Measurements from ENCODE around the gene NELL1.
A peak's percentile ranks its signal among the peaks of the same experiment; 100 is the strongest.

The NELL1 gene

DNA sequence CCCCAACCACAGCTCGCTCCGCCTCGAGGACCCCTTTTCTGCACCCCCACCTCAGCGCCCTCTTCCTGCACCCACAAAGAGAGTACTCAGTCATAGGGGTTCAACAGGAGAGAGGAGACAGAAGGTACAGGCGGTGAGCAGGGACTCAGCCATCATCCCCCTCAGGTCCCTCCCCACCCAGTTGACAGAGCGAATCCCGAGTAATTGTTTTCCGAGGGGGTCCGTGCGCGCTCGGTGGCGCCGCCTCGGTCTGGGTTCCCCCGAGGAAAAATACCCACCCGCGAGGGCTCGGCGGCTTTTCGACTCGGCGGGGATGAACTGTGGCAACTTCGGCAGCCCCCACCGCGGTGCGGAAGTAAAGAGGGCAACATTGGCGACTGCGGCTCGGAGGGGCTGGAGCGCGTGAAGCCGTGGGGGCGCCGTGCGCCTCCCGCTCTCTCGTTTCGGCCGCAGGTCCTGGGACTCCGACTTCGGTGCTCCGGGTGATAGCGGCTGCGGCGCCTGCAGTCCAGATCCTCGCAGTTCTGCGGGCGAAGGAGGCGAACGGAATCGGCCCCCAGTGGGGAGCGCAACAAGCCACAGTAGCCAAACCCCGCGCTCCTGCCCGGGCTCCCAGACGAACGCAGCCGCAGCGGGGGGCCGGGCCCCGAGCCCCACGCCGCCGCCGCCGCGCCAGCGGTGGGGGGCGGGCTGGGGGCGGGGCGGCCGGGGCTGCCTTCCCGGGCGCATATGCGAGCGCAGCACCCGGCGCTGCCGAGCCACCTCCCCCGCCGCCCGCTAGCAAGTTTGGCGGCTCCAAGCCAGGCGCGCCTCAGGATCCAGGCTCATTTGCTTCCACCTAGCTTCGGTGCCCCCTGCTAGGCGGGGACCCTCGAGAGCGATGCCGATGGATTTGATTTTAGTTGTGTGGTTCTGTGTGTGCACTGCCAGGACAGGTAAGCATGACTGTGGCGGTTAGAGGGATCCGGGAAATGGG is at the start of gene NELL1:
Gene NELL1 (plus strand): TSS at position 743 of the 976 bp plus-strand sequence.
- DNase-seq (ENCODE audit: low read depth) = no peak

DNA sequence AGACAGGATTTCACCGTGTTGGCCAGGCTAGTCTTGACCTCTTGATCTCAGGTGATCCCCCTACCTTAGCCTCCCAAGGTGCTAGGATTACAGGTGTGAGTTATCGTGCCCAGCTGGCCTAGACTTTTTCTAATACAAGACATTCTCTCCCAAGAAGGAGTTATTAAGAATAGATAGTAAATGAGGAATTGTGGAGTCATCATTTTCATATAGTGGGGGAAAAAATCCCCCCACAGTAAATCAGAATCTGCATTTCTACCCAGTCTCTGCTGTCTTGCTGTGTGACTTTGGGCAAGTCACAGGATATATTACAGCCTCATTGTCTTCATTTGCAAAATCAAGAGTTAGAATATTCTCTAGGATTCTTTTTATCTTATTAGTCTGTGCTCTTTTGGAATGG is 48.4 kb upstream of the NELL1 start:
- no peak for DNase-seq (ENCODE audit: low read depth)

DNA sequence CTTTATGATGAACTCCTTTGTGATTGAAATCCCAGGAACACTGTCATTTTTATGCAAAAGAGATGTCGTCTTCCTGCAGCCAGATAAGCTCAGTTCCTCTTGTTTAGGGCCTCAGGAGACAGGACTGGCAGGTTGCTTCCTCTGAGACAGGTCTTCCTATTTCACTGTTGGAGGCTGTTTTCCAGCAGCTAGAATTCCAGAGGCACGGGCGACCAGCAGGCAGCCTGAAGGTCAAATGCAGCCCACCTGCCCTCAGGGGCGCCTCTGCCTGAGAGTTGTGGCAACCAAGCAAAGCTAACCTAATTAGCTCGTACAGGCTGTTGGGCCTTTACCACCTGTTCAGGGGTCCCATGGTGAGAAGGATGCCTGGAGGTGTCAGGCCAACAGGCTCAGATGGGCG is 47.7 kb upstream of the NELL1 start:
- DNase-seq (ENCODE audit: low read depth) = no peak

DNA sequence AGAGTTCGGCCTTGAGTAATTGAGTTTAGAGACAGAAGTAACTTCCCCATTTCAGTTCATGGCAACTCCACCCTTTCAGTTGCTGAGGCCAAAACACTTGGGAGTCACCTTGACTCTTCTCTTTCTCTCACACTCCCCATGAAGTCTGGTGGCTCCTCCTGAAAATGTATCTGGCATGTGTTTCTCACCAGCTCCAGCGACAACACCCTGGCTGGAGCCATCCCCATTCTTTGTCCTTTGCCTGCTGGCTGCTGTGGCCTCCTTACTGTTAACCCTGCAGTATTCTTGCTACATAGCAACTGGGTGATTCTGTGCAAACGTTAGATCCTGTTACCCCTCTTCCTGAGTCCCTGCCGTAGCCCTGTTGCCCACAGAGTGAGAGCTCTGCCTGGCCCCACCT is 46.1 kb upstream of the NELL1 start:
- DNase-seq (ENCODE audit: low read depth) = no peak

DNA sequence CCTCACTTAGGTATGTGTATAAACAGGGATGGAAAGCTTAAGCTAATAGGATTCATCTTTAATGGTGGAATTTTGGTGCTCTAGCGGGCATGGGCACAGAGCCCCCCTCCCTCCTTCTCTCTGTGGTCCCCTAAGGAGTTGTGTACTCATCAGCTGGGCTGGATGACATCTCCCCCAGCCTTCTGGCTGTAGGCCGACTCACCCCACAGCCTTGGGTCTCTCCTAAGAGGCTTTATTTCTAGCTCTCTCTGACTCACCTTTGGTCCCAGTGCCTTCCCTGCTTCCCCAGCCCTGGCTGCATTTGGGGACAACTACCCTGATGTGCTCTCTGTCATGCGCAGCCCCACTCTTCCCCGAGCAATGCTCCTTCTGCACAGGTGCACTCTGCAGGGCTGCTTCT is 43.1 kb upstream of the NELL1 start:
- DNase-seq (ENCODE audit: low read depth) = no peak

DNA sequence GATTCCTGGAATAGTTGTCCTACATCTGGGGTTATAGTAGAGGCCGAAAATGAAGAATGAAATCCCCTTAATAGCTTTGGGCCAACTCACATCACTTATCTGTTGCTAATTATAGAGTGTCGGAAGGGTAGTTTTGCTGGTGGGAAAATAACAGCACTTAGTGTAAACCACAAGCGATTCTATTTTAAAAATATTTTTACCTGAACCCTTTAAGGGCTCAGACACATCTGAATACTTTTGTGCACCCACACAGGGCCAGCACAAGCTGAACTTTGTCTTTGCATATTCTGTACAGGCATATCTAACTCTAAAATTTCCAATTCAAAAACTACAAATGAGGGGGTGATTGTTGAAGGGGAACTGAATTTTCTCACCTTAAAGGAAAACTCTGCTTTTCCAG is 42.4 kb upstream of the NELL1 start:
- no peak for DNase-seq (ENCODE audit: low read depth)

DNA sequence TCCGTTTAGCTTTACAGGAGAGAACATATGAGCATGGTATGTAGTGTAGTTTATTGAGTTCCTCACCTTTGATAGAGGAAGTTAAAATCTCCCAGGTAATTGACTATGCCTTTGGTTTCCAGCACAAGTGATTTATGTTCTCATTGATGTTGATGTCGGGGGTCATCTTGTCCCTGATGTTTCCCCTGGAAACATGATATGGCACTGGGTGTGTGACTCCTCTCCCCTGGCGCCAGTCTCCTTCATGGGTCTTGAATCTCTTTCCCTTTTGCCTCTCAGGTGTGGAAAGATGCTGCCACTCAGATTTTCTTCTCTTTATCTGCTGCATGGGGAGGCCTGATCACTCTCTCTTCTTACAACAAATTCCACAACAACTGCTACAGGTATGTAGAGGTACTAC is 41.7 kb upstream of the NELL1 start:
- no peak for DNase-seq (ENCODE audit: low read depth)

DNA sequence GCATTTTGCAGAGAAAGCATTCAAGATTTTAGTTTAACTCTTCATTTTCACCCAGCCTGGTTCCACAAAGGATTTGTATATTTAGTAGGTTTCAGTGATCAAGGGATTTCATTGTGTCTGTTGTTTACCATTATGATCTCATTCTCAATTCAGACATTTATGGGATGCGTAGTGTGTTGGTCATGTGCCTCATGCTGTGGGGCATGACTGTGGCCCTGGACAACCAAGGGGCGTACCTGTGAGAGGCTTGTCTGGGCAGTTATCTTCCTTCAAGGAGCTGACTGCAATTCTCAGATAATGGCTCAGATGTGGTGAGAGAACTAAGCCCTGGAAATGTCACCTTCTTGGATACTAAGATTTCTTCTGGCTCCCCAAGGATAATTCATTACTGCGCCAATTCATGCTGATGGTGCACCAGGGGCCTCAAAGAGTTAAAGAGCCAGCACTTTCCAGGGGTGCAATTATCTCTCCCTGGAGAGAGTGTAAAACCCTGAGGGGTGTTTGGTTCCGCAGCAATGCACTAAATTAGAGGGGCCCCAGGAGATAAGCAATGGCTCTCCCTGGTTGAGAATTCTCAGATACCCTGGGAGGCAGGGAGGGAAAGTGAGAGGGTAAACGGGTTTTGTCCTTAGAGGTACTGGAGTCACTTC is 37.7 kb upstream of the NELL1 start:
- no peak for DNase-seq (ENCODE audit: low read depth)

DNA sequence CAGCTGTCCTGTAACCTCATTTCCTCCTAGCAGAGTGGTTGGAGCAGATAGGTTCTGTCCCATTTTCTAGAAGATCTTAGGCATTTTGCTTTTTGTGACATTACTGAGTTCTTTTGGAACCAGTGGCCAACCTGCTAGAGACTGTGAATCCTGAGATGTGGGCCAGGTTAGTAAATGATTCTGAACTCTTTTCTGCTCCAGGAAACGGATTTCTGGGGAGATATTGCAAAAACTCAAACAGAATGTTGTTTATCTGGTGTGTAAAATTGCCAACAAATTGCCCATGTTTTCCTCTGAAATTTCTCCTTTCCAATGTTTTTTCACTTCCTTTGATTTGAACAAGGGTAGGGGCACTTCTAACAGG is 37.2 kb upstream of the NELL1 start:
- no peak for DNase-seq (ENCODE audit: low read depth)

DNA sequence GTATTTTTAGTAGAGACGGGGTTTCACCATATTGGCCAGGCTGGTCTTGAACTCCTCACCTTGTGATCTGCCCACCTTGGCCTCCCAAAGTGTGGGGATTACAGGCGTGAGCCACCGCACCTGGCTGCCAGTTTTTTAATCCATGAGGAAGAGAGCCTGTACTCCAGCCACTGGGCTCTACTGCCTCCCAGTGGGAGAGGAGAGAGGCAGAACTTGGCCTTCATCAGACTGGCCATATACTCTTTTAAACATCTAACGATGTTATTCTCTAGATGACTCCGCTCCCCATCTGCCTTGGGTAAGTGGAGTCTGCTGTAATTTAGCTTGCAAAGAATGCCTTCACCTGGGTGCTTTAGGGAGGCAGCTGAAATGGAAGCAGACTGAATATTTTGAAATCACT is 35.3 kb upstream of the NELL1 start:
- DNase-seq (ENCODE audit: low read depth) = no peak

DNA sequence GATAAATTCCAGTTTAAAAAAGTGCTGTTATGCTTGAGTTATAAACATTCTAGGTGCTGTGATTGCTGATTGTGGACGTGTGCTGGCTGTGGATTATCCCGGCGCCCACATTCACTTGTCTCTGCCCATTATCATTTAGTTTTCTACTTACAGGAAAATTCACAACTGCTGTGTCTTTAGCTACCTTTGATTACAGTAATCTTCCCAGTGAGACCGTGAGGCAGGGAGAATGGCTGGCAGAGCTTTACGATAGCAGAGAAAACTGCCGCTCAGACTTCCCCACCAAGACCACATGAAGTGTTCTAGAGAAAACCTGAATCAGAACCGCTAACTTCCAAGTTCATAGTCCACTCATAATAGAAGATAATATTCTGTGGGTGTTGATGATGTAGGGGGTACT is 34.6 kb upstream of the NELL1 start:
- no peak for DNase-seq (ENCODE audit: low read depth)

DNA sequence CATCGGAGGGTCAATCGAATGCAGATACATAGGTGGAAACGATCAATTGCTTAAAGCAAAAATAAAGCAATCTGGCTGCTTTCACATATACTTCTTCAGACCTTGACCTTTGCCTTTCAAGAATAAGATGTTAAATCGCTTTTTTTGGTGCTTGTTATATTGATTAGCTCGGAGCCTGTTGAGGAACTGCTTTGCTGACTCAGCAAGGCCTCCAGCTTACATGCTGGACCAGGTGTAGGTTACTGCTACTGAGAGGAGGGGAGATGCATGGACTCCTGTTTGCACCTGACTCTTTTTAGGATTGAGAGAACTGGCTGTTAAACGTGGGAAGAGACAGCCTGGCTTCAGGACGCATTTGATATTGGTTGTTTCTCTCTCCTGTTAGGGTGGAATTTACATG is 31.3 kb upstream of the NELL1 start:
- DNase-seq (ENCODE audit: low read depth) = no peak

DNA sequence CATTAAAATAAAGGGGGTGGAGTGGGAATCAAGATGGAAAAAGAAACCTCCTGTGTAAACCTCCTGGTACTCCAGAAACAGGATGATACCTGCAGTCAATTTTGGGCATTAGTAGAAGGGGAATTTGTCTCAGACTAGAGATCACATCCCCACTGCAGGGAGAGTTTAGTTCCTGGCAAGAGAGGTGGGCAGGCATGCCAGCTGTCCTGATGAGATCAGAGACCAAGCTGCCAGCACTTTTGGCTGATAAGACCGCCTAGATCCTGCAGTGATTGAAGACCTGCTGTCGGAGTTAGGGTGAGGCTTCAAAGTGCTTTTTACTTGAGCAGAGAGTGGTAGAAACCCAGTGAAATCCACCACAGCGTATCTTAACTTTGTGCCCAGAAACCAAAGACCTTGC is 29.7 kb upstream of the NELL1 start:
- no peak for DNase-seq (ENCODE audit: low read depth)

DNA sequence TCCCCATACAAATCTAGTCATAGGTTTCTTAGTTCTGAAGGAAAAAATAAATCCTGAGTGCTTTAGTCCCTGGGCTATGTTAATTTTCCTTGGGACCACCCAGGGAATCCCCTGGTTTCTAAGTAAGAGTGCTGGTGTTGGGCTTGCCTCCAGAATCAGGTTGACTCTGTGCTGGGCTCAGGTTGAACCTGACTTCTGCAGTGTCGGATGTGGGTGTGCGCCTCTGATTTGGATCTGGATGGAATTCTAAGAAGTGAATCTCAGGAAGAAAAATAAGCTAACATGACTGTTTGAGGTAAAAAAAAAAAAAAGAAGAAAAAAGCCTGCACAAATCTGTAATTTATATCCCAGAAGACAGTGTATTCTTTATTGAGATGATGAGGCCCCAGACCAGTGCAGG is 29.0 kb upstream of the NELL1 start:
- no peak for DNase-seq (ENCODE audit: low read depth)

DNA sequence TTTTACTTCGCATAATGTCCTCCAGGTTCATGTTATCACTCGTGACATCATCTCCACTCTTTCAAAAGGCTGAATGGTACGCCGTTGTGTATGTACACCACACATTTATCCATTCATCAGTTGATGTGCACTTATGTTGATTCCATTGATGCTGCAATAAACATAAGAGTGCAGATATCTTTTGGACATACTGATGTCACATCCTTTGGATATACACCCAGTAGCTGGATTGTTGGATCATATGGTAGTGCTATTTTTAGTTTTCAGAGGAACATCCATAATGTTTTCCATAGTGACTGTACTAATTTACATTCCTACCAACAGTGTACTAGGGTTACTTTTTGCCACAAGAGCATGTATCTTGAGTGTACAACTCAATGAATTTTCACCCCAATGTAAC is 25.0 kb upstream of the NELL1 start:
- DNase-seq (ENCODE audit: low read depth) = no peak

DNA sequence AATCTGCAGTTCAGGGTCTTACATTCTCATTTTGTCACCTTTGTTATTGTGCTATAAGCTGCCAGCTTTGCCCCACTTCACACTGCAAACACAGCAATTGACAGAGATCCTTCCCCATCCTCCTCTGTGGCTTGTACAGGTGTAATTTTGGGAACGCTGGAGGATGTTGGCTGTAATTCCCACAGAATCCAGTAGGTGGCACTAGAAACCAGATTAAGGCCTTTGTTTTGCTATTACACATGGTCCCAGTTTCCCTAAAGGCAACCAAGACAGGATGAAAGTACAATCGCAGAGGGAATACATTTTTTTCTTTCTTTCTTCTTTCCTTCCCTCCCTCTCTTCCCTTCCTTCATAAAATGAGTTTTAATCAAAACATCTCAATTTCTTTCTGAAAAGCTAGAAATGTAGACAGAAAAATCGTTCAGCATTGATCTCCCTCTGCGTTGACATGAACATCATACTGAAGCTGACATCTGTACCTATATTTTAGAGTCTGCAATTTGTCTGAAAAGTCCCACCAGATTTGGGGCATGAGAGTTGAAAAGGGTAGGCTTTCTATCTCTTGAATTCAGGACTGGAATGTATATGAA is 21.3 kb upstream of the NELL1 start:
- peak; percentile 6 for DNase-seq (ENCODE audit: low read depth)

DNA sequence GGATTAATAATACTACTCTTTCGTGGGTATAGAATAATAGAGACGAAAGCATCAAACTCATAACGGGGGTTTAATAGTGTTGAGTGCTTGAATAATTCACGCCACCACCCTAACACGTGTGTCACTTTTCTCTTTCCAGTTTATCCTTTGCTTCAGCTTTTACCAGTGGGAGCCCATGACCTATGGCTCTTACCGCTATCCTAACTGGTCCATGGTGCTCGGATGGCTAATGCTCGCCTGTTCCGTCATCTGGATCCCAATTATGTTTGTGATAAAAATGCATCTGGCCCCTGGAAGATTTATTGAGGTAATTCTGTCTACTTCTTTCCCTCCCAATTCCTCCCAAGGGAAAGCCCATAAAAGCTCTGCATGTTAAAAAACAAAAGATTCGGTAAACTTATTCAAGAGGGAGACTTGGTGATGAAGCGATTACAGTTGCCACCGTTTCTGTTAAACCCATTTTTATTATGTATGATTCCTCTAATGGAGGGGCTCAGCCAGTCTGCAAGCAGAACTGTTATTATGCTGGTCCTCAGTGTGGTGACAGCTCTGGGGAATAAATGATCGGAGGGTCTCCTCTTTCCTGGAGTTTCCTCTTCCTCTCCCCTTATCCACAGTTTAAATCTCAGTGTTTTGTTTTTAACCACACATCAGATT is 17.1 kb upstream of the NELL1 start:
- DNase-seq (ENCODE audit: low read depth) = no peak

DNA sequence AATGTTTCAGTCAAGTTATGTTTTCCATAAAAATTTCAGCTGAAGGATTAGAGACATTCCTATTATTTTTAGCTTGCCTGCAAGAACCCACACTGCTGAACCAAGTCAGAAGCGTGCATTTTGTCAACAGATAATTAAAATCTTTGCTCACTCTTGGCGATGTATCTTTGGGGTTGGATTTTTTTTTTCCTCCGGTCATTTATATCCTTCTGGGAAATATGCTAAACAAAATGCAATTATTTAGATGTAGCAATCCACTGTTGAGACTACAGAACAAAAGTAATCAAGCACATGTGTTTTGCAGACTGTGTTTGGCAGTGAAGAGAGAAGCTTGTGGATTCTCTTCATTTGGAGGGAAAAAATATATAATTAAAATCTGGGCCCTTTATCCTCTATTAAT is 15.3 kb upstream of the NELL1 start:
- DNase-seq (ENCODE audit: low read depth) = no peak

DNA sequence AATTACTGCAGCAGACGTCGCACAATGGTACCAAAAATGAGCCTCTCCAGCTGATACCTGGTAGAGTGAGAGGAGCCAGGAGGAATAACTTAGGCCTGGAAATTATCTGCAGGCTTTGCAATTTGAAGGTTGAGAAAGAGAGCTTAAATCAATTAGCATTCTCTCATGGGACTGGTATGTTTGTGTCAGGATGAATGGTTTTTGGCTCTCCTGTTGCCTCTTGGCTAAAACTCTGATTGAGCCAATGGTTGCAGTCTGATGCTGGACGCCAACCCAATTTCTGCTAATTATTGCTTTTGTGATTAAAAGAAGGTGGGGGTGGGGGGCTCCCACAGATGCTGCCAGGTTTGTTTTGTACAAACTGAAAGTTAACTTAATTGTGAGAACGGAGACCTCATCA is 12.5 kb upstream of the NELL1 start:
- no peak for DNase-seq (ENCODE audit: low read depth)

DNA sequence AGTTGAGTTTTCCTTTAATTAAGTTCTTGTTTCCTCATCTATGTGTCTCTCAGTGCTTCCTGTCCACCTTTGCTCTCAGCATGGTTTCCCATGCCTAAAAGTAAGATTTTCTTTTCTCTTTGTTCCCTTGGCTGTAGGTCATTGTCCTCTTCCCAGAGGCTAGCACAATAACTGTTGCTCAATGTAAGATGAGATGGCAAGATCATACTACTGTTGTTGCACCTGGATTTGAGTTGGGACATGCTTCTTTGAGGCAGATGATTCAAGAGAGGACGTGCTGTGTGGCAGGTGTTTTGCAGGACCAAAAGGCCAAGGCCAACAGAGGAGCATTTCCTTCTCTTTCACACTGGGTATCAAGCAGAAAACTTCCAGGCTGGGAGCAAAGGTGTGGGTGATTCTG is 11.3 kb upstream of the NELL1 start:
- DNase-seq (ENCODE audit: low read depth) = no peak

DNA sequence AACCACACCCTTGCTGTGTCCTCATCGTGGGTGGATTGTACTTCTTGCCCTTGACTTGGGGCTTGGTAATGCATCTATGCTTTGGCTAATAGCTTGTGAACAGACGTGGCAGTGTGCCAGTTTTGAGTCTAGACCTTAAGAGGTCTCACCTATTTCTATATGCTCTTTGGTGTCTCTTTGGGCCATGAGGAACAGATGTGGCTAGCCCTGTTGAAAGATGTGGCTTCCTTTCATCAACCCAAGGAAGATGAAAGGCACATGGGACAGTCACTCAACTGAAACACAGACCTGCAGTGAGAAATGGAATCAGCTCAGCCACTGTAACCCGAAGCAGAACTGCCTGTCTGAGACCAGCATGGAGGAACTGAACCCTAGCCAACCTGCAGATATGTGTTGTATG is 7.9 kb upstream of the NELL1 start:
- no peak for DNase-seq (ENCODE audit: low read depth)

DNA sequence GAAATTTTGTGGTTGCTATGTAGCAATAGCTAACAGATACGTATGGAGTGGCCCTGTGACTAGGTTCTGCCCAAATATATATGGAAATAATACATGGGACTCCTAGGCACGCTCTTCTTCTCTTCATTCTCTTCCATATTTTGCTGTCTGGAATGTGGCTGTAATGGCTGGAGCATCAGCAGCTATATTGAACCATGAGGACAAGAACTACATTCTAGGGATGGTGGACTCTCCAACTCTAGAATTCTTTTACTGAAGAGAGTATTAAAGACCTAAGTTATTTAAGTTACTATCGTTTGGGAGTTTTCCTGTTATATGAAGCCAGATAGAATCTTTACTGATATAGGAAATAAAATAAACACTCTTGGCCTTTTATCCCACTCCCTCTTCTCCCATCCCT is 7.5 kb upstream of the NELL1 start:
- DNase-seq (ENCODE audit: low read depth) = no peak

Data from stimulated activated CD8-positive, alpha-beta memory T cell treated with anti-CD3 and anti-CD28 coated beads, Interleukin-15, amount 100 ng/mL, for 1 hour (primary cell).